ENCODE measurements around the gene PPP1R13B.

DNA sequence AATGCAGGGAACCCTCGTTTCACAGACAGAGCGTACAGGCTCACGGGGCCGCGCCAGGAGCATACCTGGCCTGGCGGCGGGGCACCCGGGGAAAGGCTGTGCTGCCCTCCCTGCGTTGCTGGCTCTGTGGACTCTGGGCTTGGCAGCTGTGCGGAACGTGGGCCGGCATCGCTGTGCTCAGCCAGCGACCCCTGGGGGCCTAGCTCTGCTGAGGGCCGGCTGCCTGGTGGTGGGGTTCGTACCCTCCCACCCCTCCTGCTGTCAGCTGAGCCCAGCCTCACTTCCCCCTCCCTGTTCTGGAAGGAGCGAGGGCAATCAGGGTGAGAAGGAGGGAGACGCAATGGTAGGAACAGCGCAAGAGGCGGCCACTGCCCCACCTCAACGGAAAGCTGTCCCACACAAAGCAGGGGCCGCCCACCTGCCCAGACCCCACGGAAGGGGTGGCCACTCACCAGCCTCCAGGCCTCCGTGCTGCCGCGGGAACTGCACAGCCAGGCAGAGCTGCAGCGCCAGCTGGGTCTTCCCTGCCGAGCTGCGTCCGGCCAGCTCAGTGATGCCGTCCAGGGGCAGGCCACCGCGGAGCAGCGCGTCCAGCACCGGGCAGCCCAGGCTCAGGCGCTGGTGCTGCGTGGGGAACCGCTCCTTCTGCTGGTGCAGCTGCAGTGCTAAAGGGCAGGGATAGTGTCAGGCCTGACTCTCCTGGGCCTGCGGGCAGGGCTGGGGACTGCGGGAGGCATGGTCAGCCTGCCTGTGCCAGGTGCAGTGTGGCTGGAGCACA, 140.6 kb downstream of the PPP1R13B start:
- TF ChIP-seq, protein P1, sequence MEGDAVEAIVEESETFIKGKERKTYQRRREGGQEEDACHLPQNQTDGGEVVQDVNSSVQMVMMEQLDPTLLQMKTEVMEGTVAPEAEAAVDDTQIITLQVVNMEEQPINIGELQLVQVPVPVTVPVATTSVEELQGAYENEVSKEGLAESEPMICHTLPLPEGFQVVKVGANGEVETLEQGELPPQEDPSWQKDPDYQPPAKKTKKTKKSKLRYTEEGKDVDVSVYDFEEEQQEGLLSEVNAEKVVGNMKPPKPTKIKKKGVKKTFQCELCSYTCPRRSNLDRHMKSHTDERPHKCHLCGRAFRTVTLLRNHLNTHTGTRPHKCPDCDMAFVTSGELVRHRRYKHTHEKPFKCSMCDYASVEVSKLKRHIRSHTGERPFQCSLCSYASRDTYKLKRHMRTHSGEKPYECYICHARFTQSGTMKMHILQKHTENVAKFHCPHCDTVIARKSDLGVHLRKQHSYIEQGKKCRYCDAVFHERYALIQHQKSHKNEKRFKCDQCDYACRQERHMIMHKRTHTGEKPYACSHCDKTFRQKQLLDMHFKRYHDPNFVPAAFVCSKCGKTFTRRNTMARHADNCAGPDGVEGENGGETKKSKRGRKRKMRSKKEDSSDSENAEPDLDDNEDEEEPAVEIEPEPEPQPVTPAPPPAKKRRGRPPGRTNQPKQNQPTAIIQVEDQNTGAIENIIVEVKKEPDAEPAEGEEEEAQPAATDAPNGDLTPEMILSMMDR (IDR thresholded peaks at IDR 0.05), result no peak
- TF ChIP-seq HEYL (CRISPR knock-in tag; IDR thresholded peaks at IDR 0.05), result no peak

All from A549 (cell line).